ENCODE results near the gene PRAC1. TPM values are rescaled to one million over a fixed set of nuclear protein-coding genes. Genes with fewer than 3 reads are reported as not detected.

Gene PRAC1
- total and polyA plus RNA-seq, 2 of the 8 experiments (the other 6 are each of a cell fraction or from before 2014, with no cell fraction given), result not detected

DNA sequence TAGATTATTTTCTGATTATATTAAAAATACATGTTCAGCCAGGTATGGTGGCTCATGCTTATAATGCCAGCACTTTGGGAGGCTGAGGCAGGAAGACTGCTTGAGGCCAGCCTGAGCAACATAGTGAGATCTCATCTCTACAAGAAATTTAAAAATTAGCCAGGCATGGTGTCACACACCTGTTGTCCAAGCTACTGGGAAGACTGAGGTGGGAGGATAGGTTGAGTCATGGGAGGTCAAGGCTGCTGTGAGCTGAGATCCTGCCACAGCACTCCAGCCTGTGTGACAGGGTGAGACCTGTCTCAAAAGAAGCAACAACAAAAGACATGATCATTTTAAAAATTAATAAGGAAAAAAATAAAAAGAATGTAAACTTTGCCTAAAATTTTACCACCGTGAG is 40.7 kb downstream of the PRAC1 start:
- Histone ChIP-seq H2BK120ac (replicated peaks; ENCODE audit: low read depth, low read length) (no peak overlapping the region), H3K23ac (ENCODE audit: insufficient read length) (no peak overlapping the region), H3K79me1 (ENCODE audit: low read depth, low read length) (no peaks in the 10 kb centered on the region), H4K20me1 (replicated peaks in 1 of 2; ENCODE audit: control insufficient read depth in 1 of 2, insufficient read depth in 2 of 2, low read length in 2 of 2) (peaks cover 0 to 2% of the 10 kb centered on the region in 2 experiments), H3K14ac (ENCODE audit: insufficient read length) (no peak overlapping the region), H3K27ac (ENCODE audit: low read depth, low read length) (no peak overlapping the region), H4K8ac (ENCODE audit: extremely low read depth, insufficient read depth, low read length) (no peak overlapping the region), H3K18ac (ENCODE audit: extremely low read depth, low read length) (no peak overlapping the region), H3K36me3 (ENCODE audit: control insufficient read depth in 2 of 4, insufficient read depth in 4 of 4, low read length in 3 of 4) (no peaks in the 10 kb centered on the region), H3K4me3 (ENCODE audit: extremely low read depth in 1 of 4, insufficient read depth in 2 of 4, low read depth in 3 of 4, low read length in 4 of 4) (no peak overlapping the region), H3K4me1 (replicated peaks in 1 of 4; ENCODE audit: control insufficient read depth in 3 of 4, insufficient read depth in 4 of 4, low read length in 3 of 4) (peaks cover 0 to 9% (median 2%) of the 10 kb centered on the region in 4 experiments; a peak in 4 of 7 replicates), H2AFZ (ENCODE audit: low read length) (no peak overlapping the region), H2BK12ac (ENCODE audit: low read depth, low read length) (no peak overlapping the region), H3K4ac (replicated peaks; ENCODE audit: insufficient read length, low read depth, low read length) (no peak overlapping the region), H3K9ac (replicated peaks in 1 of 4; ENCODE audit: extremely low read depth in 1 of 4, low read depth in 3 of 4, low read length in 3 of 4) (no peak overlapping the region), H2BK5ac (ENCODE audit: low read depth, low read length) (no peak overlapping the region), H4K91ac (replicated peaks; ENCODE audit: insufficient read length, low read length) (no peak overlapping the region), H4K5ac (ENCODE audit: insufficient read length, low read depth, low read length) (no peak overlapping the region), H2AK5ac (ENCODE audit: low read depth, low read length) (no peak overlapping the region; the same call in 1 of the 2 replicates), H3K79me2 (ENCODE audit: control insufficient read depth in 1 of 2, insufficient read depth in 2 of 2, low read length in 2 of 2) (no peaks in the 10 kb centered on the region), H3K56ac (replicated peaks; ENCODE audit: insufficient read length, low read depth, low read length) (no peak overlapping the region), H3K23me2 (ENCODE audit: low read depth, low read length) (peaks cover 3% of the 10 kb centered on the region; the same call in 1 of the 2 replicates), H3K27me3 (replicated peaks in 1 of 4; ENCODE audit: control insufficient read depth in 3 of 4, extremely low read depth in 1 of 4, insufficient read depth in 3 of 4, low read length in 3 of 4) (peaks cover 5 to 22% (median 18%) of the 10 kb centered on the region in 4 experiments), H2BK20ac (ENCODE audit: low read length) (no peak overlapping the region), H3K9me3 (ENCODE audit: insufficient read depth in 2 of 2, low read depth in 1 of 2, low read length in 1 of 2) (no peaks in the 10 kb centered on the region), H3K4me2 (ENCODE audit: insufficient read depth in 1 of 2, low read depth in 2 of 2, low read length in 2 of 2) (no peak overlapping the region), H2BK15ac (ENCODE audit: low read length) (no peak overlapping the region)
- 81% methylated on average over 1 of the region's 1 CpG; no CpG with 5 or more reads in 1 of the 2 experiments for WGBS, 2 experiments (ENCODE audit: extremely low coverage in 1 of 2, insufficient coverage in 1 of 2, insufficient read length in 1 of 2, insufficient replicate concordance in 2 of 2, low coverage in 1 of 2, low lambda C conversion rate in 2 of 2, missing lambda C conversion rate in 1 of 2)
- ChIA-PET POLR2A (ENCODE audit: partially characterized antibody) (no interaction called here), CTCF (ENCODE audit: partially characterized antibody) (interaction anchor here (1.0 to 12.9 kb wide), 13 partner anchors 10 to 203 kb away, joined by 3 to 159 read pairs (median 7); no protein-coding TSS in a partner anchor)
- DNase-seq (ENCODE audit: low read depth in 1 of 2, low spot score in 2 of 2), result no peak
- no peak for FAIRE-seq
- TF ChIP-seq GABPA (IDR thresholded peaks at IDR 0.05; ENCODE audit: borderline replicate concordance, insufficient read depth, low read length), result no peak
